ENCODE measurements around the gene TBC1D1.

Gene TBC1D1

GRCh38 chr4:38046727-38047489, 156.0 kb downstream of the TBC1D1 start:
- TF ChIP-seq, protein P1, sequence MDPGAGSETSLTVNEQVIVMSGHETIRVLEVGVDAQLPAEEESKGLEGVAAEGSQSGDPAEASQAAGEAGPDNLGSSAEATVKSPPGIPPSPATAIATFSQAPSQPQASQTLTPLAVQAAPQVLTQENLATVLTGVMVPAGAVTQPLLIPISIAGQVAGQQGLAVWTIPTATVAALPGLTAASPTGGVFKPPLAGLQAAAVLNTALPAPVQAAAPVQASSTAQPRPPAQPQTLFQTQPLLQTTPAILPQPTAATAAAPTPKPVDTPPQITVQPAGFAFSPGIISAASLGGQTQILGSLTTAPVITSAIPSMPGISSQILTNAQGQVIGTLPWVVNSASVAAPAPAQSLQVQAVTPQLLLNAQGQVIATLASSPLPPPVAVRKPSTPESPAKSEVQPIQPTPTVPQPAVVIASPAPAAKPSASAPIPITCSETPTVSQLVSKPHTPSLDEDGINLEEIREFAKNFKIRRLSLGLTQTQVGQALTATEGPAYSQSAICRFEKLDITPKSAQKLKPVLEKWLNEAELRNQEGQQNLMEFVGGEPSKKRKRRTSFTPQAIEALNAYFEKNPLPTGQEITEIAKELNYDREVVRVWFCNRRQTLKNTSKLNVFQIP (CRISPR knock-in tag; IDR thresholded peaks at IDR 0.05; ENCODE audit: borderline replicate concordance, low read depth) = no peak
- TF ChIP-seq BACH2 (CRISPR knock-in tag; IDR thresholded peaks at IDR 0.05; ENCODE audit: borderline replicate concordance) (no peak), SNAI2 (CRISPR knock-in tag; IDR thresholded peaks at IDR 0.05) (no peak), TCF4 (CRISPR knock-in tag; IDR thresholded peaks at IDR 0.05; ENCODE audit: borderline replicate concordance) (no peak), ISL1 (CRISPR knock-in tag; IDR thresholded peaks at IDR 0.05) (no peak)
- peak; percentile 77 for ATAC-seq

DNA sequence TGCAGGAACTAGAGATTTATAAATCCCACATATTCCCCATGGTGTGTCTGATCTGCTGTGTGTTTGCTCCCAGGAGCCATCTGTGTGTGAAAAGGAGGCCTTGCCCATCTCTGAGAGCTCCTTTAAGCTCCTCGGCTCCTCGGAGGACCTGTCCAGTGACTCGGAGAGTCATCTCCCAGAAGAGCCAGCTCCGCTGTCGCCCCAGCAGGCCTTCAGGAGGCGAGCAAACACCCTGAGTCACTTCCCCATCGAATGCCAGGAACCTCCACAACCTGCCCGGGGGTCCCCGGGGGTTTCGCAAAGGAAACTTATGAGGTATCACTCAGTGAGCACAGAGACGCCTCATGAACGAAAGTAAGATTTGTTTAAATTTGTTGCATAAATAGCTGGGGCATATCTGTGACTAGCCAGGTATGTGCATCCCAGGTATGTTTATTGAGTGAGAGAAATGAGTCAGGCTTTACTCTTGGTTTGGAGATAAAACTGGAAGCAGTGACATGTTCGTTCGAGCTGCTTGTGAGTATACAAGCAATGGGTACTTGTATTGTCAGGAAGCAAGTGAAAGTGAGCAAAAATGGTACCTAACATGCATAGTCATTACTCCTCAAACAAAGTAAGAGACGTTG, 158.8 kb downstream of the TBC1D1 start:
- no peak for ATAC-seq

DNA sequence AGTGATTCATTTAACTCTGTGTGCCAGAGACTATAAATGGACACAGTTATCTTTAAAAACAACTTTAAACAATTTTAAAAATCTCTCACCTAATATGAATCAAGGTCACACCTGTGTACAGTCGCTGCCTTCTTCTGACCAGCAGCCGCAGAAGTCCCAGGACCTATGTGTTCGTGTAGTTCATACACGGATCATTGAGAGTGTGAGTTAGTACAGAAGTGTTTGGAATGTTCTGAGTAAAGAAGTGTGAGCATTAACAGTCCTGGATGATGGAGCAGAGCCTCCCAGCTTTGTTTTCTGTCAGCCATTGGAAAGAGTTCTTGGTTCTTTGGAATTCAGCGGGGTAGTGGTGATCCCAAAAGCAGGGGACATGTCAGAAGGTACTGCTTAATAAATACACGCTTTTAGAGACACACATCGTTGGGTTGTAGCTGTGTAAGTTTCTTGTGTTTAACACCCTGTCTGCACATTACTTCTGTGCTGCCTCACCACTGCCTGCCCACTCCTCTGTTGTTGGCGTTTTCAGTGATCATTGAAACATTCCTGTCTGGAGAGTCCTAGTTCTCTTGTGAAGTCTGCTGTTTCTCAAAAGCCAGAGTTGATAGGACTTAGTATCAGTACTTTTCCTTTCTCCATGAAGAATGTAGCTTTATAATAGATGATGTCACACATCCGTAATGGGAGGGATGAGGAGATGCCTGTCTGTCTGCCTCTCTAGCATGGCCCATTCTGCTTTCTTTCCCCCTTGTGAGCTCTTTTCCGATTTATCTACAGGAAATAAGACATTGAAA, 159.9 kb downstream of the TBC1D1 start:
- ATAC-seq = peak; percentile 68
- TF ChIP-seq, protein P2, sequence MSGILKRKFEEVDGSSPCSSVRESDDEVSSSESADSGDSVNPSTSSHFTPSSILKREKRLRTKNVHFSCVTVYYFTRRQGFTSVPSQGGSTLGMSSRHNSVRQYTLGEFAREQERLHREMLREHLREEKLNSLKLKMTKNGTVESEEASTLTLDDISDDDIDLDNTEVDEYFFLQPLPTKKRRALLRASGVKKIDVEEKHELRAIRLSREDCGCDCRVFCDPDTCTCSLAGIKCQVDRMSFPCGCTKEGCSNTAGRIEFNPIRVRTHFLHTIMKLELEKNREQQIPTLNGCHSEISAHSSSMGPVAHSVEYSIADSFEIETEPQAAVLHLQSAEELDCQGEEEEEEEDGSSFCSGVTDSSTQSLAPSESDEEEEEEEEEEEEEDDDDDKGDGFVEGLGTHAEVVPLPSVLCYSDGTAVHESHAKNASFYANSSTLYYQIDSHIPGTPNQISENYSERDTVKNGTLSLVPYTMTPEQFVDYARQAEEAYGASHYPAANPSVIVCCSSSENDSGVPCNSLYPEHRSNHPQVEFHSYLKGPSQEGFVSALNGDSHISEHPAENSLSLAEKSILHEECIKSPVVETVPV (CRISPR knock-in tag; IDR thresholded peaks at IDR 0.05) = no peak
- no peak for TF ChIP-seq TOX (CRISPR knock-in tag; IDR thresholded peaks at IDR 0.05; ENCODE audit: borderline replicate concordance)
- TF ChIP-seq TSHZ2 (CRISPR knock-in tag; IDR thresholded peaks at IDR 0.05) = no peak
- no peak for TF ChIP-seq ZNF8 (CRISPR knock-in tag; IDR thresholded peaks at IDR 0.05)
- no peak for TF ChIP-seq ZC3H10 (CRISPR knock-in tag; IDR thresholded peaks at IDR 0.05)
- TF ChIP-seq ZFP30 (CRISPR knock-in tag; IDR thresholded peaks at IDR 0.05) = no peak

More for the DNA sequence above, 158.8 kb downstream of the TBC1D1 start:
- TF ChIP-seq, protein P3, sequence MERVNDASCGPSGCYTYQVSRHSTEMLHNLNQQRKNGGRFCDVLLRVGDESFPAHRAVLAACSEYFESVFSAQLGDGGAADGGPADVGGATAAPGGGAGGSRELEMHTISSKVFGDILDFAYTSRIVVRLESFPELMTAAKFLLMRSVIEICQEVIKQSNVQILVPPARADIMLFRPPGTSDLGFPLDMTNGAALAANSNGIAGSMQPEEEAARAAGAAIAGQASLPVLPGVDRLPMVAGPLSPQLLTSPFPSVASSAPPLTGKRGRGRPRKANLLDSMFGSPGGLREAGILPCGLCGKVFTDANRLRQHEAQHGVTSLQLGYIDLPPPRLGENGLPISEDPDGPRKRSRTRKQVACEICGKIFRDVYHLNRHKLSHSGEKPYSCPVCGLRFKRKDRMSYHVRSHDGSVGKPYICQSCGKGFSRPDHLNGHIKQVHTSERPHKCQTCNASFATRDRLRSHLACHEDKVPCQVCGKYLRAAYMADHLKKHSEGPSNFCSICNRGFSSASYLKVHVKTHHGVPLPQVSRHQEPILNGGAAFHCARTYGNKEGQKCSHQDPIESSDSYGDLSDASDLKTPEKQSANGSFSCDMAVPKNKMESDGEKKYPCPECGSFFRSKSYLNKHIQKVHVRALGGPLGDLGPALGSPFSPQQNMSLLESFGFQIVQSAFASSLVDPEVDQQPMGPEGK (CRISPR knock-in tag; IDR thresholded peaks at IDR 0.05; ENCODE audit: borderline replicate concordance) = no peak
- TF ChIP-seq SNAI2 (CRISPR knock-in tag; IDR thresholded peaks at IDR 0.05) (no peak), ZC3H10 (CRISPR knock-in tag; IDR thresholded peaks at IDR 0.05) (no peak), TCF4 (CRISPR knock-in tag; IDR thresholded peaks at IDR 0.05; ENCODE audit: borderline replicate concordance) (no peak), TOX (CRISPR knock-in tag; IDR thresholded peaks at IDR 0.05; ENCODE audit: borderline replicate concordance) (no peak), BACH2 (CRISPR knock-in tag; IDR thresholded peaks at IDR 0.05; ENCODE audit: borderline replicate concordance) (no peak), ZFP30 (CRISPR knock-in tag; IDR thresholded peaks at IDR 0.05) (no peak), OSR1 (CRISPR knock-in tag; IDR thresholded peaks at IDR 0.05) (no peak), CSDC2 (CRISPR knock-in tag; IDR thresholded peaks at IDR 0.05) (no peak), ZFP3 (CRISPR knock-in tag; IDR thresholded peaks at IDR 0.05) (no peak), GLIS3 (CRISPR knock-in tag; IDR thresholded peaks at IDR 0.05) (no peak), ESRRG (CRISPR knock-in tag; IDR thresholded peaks at IDR 0.05) (no peak), RARB (CRISPR knock-in tag; IDR thresholded peaks at IDR 0.05) (no peak)
- TF ChIP-seq, protein P1 (CRISPR knock-in tag; IDR thresholded peaks at IDR 0.05; ENCODE audit: borderline replicate concordance, low read depth) = no peak
- TF ChIP-seq, protein P4, sequence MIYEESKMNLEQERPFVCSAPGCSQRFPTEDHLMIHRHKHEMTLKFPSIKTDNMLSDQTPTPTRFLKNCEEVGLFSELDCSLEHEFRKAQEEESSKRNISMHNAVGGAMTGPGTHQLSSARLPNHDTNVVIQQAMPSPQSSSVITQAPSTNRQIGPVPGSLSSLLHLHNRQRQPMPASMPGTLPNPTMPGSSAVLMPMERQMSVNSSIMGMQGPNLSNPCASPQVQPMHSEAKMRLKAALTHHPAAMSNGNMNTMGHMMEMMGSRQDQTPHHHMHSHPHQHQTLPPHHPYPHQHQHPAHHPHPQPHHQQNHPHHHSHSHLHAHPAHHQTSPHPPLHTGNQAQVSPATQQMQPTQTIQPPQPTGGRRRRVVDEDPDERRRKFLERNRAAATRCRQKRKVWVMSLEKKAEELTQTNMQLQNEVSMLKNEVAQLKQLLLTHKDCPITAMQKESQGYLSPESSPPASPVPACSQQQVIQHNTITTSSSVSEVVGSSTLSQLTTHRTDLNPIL (CRISPR knock-in tag; IDR thresholded peaks at IDR 0.05; ENCODE audit: low read depth) = no peak
- TF ChIP-seq, protein P2 (CRISPR knock-in tag; IDR thresholded peaks at IDR 0.05) = no peak
